OCI-LY7 (cell line): Measurements from ENCODE around the gene PTPRS. TPM values are rescaled to one million over a fixed set of nuclear protein-coding genes. Genes with fewer than 3 reads are reported as not detected.

Experiments used
- BruUV-seq: library from RNA; stranded (reverse); fragments of 400-500 nt; replicated peaks from 2 replicates; lab custom pipeline; 2021; lab: Mats Ljungman, UMichigan
- CTCF ChIA-PET: fragments of 300-600 bp; sonication (Branson Sonifier 250); formaldehyde crosslinking; loops from one replicate; lab custom pipeline; 2022; ENCODE audit warnings: antibody characterized with exemption; ENCODE audit not compliant: unreplicated experiment; lab: Charles Lee
- POLR2A ChIA-PET: fragments of 300-600 bp; sonication (Branson Sonifier 250); formaldehyde crosslinking; loops from one replicate; lab custom pipeline; 2022; ENCODE audit warnings: antibody characterized with exemption; lab: Charles Lee
- DNase-seq: peaks from one replicate; pipeline ENCODE4 v3.0.0-alpha.2; 2015; ENCODE audit warnings: low spot score
- H2AFZ ChIP-seq: fragments of 200-600 bp; sonication (generic), shearing (Covaris generic); 2 replicates; pipeline ENCODE4 v1.6.1; 2014; ENCODE audit warnings: mild to moderate bottlenecking, antibody characterized with exemption, low read length, moderate library complexity
- H3K27ac ChIP-seq: fragments of 200-600 bp; sonication (generic); 2 replicates; pipeline ENCODE4 v1.5.1; 2014; ENCODE audit warnings: mixed run types, low read depth, mild to moderate bottlenecking, moderate library complexity, low read length, inconsistent platforms; ENCODE audit not compliant: poor library complexity, severe bottlenecking
- H3K36me3 ChIP-seq: fragments of 200-600 bp; sonication (generic); 2 replicates; pipeline ENCODE4 v1.6.1; 2014; ENCODE audit warnings: mild to moderate bottlenecking, antibody characterized with exemption, low read length, moderate library complexity, mixed read lengths; ENCODE audit not compliant: insufficient read depth
- H3K4me1 ChIP-seq: fragments of 200-600 bp; sonication (generic); 2 replicates; pipeline ENCODE4 v1.5.1; 2014; ENCODE audit warnings: mild to moderate bottlenecking, low read length; ENCODE audit not compliant: insufficient read depth, poor library complexity, severe bottlenecking
- H3K4me2 ChIP-seq: fragments of 200-600 bp; sonication (generic); 2 replicates; pipeline ENCODE4 v1.6.1; 2014; ENCODE audit warnings: mild to moderate bottlenecking, low read length
- H3K4me3 ChIP-seq: fragments of 200-600 bp; sonication (generic); 2 replicates; pipeline ENCODE4 v1.5.1; 2014; ENCODE audit warnings: mild to moderate bottlenecking, low read depth, low read length; ENCODE audit not compliant: poor library complexity, severe bottlenecking
- H3K79me2 ChIP-seq: fragments of 200-600 bp; sonication (generic); 2 replicates; pipeline ENCODE4 v1.6.1; 2016; ENCODE audit warnings: low read depth, mild to moderate bottlenecking, low read length, moderate library complexity, mixed read lengths; ENCODE audit not compliant: insufficient read depth
- H3K9me2 ChIP-seq: fragments of 200-600 bp; sonication (generic); 2 replicates; pipeline ENCODE4 v1.6.1; 2016; ENCODE audit warnings: mild to moderate bottlenecking, low read length, mixed read lengths; ENCODE audit not compliant: insufficient read depth
- H3K9me3 ChIP-seq: fragments of 200-600 bp; sonication (generic); 2 replicates; pipeline ENCODE4 v1.6.1; 2014; ENCODE audit warnings: mild to moderate bottlenecking, mixed run types, low read length, mixed read lengths
- H4K20me1 ChIP-seq: fragments of 200-600 bp; sonication (generic); 2 replicates; pipeline ENCODE4 v1.6.1; 2014; ENCODE audit warnings: mild to moderate bottlenecking, antibody characterized with exemption, low read length, moderate library complexity, mixed read lengths; ENCODE audit not compliant: insufficient read depth
- EZH2phosphoT487 ChIP-seq: fragments of 200-600 bp; sonication (generic); IDR thresholded peaks from 2 replicates; pipeline ENCODE4 v1.6.1; 2018; ENCODE audit warnings: low read depth, borderline replicate concordance, mild to moderate bottlenecking, mixed run types, antibody characterized with exemption, low read length, moderate library complexity, mixed read lengths
- intact Hi-C: fragments of 100-400 bp; cut with micrococcal nuclease; formaldehyde crosslinking; loops from one replicate; pipeline ENCODE4 v1.10.0; 2022; ENCODE audit not compliant: unreplicated experiment
- total RNA-seq, 2 experiments: library from RNA; depleted of rRNA in 1 of 2; stranded (reverse); fragments of >200 nt in 1 of 2; shearing (Covaris generic) in 1 of 2; gene quantifications; 2 replicates each; pipeline ENCODE4 v1.2.3, GENCODE V29; 2014 to 2022
- TF ChIP-seq, protein P1 (sequence below): fragments of 200-600 bp; sonication (generic); conservative IDR thresholded peaks from 2 replicates; pipeline ENCODE4 v1.5.1; 2014; ENCODE audit warnings: mild to moderate bottlenecking, antibody characterized with exemption, low read length, moderate library complexity, mixed read lengths

Gene PTPRS
- total RNA-seq, 2 experiments from 2014 or later = 48.5 to 88.7 TPM

DNA sequence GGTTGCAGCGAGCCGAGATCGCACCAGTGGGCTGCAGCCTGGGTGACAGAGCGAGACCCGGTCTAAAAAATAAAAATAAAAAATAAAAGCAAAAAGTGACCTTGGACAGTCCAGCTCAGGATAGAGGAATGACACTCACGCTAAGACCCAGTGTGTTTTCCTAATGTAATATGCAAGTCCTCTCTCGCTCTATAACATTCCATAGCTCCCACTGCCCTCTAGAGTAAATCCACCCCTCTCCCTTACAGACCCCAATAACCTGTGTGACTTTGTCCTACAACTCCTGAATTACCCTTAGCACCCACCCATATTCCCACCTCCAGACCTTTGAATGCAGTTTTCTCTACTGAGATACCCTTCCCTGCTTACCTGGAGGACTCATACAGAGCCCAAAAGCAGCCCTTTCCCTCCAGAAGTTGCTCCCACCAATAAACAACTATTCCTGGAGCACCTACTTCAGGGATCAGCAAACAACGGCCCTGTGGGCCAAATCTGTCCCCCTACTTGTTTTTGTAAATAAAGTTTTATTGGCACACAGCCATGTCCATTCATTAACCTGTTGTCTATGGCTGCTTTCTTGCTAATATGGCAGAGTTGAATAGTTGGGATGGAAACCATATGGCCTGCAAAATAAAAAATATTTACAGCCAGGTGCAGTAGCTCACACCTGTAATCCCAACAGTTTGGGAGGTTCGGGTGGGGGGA lies 39.8 kb upstream of the PTPRS start:
- Histone ChIP-seq H3K79me2 (no peaks in the 10 kb centered on the region), H3K4me1 (no peaks in the 10 kb centered on the region), H3K27ac (no peak overlapping the region), H4K20me1 (no peaks in the 10 kb centered on the region), H3K9me3 (no peaks in the 10 kb centered on the region), H3K4me2 (no peak overlapping the region), H2AFZ (no peak overlapping the region), H3K36me3 (no peaks in the 10 kb centered on the region), H3K4me3 (no peak overlapping the region), H3K9me2 (no peaks in the 10 kb centered on the region)
- TF ChIP-seq, protein P1, sequence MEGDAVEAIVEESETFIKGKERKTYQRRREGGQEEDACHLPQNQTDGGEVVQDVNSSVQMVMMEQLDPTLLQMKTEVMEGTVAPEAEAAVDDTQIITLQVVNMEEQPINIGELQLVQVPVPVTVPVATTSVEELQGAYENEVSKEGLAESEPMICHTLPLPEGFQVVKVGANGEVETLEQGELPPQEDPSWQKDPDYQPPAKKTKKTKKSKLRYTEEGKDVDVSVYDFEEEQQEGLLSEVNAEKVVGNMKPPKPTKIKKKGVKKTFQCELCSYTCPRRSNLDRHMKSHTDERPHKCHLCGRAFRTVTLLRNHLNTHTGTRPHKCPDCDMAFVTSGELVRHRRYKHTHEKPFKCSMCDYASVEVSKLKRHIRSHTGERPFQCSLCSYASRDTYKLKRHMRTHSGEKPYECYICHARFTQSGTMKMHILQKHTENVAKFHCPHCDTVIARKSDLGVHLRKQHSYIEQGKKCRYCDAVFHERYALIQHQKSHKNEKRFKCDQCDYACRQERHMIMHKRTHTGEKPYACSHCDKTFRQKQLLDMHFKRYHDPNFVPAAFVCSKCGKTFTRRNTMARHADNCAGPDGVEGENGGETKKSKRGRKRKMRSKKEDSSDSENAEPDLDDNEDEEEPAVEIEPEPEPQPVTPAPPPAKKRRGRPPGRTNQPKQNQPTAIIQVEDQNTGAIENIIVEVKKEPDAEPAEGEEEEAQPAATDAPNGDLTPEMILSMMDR = no peak
- no peak for TF ChIP-seq EZH2phosphoT487
- POLR2A ChIA-PET = no interaction called here
- CTCF ChIA-PET = no interaction called here
- BruUV-seq = no TSS peak
- intact Hi-C loops = no loop called here
- no peak for DNase-seq

DNA sequence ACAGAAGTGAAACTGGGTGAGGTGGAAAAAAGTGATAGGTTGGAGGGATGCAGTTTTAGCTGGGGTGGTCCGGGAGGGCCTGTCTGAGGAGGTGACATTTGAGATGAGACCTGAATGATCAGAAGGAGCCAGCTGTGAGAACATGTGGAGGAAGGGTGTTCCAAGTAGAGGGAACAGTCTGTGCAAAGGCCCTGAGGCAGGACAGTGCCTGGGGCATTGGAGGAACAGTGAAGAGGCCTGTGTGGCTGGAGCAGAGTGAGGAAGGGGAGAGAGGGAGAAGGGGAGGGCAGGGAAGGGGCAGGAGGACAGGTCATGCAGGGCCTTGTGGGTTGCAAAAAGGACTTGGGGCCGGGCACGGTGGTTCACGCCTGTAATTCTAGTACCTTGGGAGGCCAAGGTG lies 36.3 kb upstream of the PTPRS start:
- no TSS peak for BruUV-seq
- Histone ChIP-seq H3K79me2 (no peaks in the 10 kb centered on the region), H4K20me1 (no peaks in the 10 kb centered on the region), H3K9me3 (no peaks in the 10 kb centered on the region), H3K9me2 (no peaks in the 10 kb centered on the region), H3K36me3 (no peaks in the 10 kb centered on the region), H3K4me1 (no peaks in the 10 kb centered on the region), H3K4me3 (no peak overlapping the region), H3K27ac (no peak overlapping the region), H2AFZ (no peak overlapping the region), H3K4me2 (no peak overlapping the region)
- DNase-seq = no peak
- CTCF ChIA-PET = no interaction called here
- no peak for TF ChIP-seq EZH2phosphoT487
- TF ChIP-seq, protein P1 = no peak
- intact Hi-C loops = loop anchor here (10.0 kb wide), 1 partner anchor 322 kb away; no protein-coding TSS in a partner anchor
- POLR2A ChIA-PET = no interaction called here

DNA sequence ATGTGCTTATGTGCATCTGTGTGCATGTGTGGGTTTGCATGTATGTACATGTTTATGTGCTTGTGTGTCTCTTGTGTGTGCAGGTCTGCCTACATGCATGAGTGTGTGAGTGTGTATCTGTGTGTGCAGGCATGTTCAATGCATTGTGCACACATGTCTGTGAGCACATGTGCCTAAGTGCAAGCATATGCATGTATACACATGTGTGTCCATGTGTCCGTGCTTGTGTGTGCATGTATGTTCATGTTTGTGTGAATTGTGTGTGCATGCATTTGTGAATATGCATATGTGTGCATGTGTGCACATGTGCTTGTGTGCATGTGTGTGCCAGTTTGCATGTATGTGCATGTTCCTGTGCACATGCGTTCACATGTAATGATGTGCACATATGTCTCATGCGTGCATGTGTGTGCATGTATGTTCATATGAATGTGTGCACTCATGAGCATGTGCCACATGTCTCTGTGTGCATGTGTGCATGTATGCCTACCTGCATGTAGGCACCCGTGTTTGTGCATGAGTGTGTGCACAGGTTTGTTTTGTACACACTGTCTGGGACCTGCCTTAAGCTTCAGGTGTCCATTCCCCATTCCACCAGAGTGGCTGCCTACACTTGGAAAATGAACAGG lies 32.1 kb upstream of the PTPRS start:
- intact Hi-C loops = loop anchor here (10.0 kb wide), 1 partner anchor 318 kb away; no protein-coding TSS in a partner anchor
- Histone ChIP-seq H3K79me2 (no peaks in the 10 kb centered on the region), H4K20me1 (no peaks in the 10 kb centered on the region), H3K4me2 (no peak overlapping the region), H3K36me3 (no peaks in the 10 kb centered on the region), H2AFZ (no peak overlapping the region), H3K27ac (no peak overlapping the region), H3K9me3 (no peaks in the 10 kb centered on the region), H3K9me2 (no peaks in the 10 kb centered on the region), H3K4me3 (no peak overlapping the region), H3K4me1 (no peaks in the 10 kb centered on the region)
- BruUV-seq = no TSS peak
- TF ChIP-seq, protein P1 = no peak
- TF ChIP-seq EZH2phosphoT487 = no peak
- POLR2A ChIA-PET = no interaction called here
- DNase-seq = no peak
- CTCF ChIA-PET = no interaction called here
